Stimulated activated CD4-positive, alpha-beta T cell treated with anti-CD3 and anti-CD28 coated beads, Interleukin-4, amount 100 ng/mL, for 1 hour (primary cell): ENCODE results near the gene ATG2B.

Source experiments
- DNase-seq: peaks from one replicate; pipeline ENCODE4 v3.0.0-alpha.2; 2020

Gene ATG2B

DNA sequence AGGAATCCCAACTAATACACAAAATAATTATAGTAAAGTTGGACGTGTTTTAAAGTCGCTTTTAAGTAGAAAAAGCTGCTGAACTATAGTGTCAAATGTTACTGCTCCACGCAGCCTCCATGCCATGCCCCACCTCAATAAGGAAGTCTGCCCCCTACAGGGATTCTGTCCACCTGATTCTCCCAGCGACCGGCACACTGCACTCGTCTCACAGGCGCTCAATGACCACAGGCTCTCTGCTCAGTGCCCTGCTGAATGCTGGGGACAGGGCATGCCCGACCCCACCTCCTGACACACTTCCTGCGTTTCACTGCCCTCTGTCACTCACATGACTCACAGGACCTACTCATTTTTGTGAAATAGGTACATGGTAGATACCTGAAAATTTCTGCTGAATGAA lies 58.2 kb downstream of the ATG2B start:
- no peak for DNase-seq

- DNase-seq: no peak
Observed at GRCh38 chr14:96303981-96304380, 59.2 kb downstream of the ATG2B start.

DNA sequence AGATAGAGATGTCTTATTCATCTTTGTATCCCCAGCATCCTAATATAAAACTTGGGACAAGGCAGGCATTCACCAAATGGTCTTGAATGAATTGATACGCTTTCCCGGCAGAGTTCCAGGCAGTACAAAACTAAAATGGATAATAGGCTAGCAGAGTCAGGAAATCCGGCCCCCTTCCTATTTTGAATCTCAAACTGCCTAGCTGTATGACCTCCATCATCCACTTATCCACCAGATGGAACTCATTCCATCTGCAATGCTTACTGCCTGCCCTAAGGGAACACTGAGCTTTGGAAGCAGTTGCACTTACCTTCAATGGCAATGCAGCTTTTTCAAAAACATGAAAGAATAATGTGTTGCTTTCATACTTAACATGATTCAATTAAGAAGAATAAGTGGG lies 63.7 kb downstream of the ATG2B start:
- DNase-seq: no peak

- DNase-seq: no peak
Observed at GRCh38 chr14:96297997-96298515, 65.1 kb downstream of the ATG2B start.

- no peak for DNase-seq
Observed at GRCh38 chr14:96297000-96297399, 66.1 kb downstream of the ATG2B start.

DNA sequence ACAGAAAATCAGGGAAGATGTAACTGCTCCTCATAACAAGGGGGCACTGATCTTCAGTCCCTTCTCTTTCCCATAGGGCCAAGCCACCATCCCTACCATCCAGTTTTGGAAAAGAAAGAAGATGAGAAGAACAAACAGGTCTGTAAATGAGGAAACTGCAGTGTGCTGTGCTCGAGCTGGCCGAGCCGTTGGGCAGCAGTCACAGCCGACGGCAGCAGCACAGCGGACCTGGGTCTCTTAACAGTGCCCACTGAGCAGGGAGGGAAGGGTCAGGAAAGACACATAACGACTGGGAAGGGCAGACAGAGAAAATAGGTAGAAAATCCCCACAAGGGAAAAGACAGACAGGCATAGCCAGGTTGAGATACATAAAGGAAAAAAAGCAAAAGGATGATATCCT lies 68.9 kb downstream of the ATG2B start:
- DNase-seq: no peak

DNA sequence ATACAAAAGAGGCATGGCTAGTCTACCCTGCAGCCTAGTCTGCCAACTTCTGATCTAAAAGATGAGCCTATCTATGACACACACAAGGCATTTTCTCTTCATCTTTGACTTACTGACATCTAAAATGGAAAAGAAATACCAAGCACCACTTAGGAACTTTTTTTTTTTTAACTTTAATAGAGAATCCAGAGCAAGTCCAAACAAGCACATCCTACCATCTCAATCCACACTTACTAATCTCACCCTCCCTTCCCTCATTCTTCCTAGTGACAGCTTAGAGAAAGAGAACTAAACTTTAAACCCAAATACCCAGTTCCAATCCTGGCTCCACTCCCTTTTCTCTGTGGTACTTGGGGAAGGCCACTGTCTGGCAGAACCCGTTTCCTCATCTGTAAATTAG lies 75.3 kb downstream of the ATG2B start:
- DNase-seq: no peak

- DNase-seq: no peak
Observed at GRCh38 chr14:96286251-96286650, 76.9 kb downstream of the ATG2B start.

DNA sequence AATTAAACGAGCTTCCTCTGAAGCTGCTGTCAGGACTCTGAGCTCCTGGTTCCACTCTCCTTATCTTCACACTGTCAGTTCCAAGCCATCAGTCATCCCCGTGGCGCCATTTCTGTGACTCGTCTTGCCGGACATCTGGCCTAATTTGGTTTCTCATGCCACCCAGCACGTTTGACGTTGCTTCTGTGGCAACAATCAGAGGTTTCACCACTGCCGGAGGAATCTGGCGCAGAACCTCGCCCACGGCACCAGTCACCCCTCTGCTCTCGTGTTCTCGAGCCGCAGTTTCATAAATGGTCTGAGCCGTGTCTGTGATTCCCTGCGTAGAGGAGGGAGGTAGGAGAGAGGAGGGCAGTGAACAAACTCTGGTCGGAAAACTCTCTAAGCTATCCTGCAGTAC lies 77.5 kb downstream of the ATG2B start:
- DNase-seq: no peak

GRCh38 chr14:96284430-96284829 lies 78.7 kb downstream of the ATG2B start:
- DNase-seq: no peak

DNA sequence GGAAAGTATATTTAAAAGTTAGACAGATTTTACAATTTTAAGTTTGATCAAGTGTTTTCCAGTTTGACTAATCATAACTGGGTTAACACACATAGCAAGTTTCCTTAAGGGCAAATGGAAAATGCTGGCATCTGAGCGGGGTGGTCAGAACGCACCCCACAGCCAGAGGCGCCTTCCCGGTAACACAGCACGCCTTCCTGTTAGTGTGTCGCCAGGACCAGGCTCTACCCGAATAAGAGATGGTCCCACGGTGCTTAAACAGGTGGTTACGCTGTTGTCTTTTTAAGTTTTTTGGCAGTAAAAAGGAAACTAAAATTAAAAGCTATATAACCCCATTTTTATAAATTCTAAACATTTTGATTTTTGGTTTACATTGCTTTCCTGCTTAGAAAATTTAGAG lies 79.1 kb downstream of the ATG2B start:
- no peak for DNase-seq

DNA sequence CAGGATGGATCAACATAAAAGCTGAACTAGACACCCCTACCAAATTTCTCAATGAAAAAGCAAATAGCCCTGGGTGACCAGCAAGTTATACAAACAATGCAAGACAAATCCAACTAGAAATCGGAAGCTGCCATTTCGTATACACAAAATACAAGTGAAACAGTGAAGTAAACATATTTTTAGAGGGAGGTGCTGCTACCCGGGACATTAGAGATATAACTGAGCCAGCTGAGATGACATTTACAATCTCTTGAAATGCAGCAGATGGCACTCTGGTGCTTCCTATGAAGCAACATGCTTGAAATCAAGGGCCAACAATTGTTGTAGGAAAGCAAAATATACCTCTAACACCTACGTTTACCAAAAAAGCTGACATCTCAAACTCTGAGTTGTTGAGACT lies 81.7 kb downstream of the ATG2B start:
- no peak for DNase-seq

GRCh38 chr14:96280104-96280503 lies 83.0 kb downstream of the ATG2B start:
- DNase-seq: no peak

GRCh38 chr14:96279564-96279963 lies 83.6 kb downstream of the ATG2B start:
- DNase-seq: no peak

GRCh38 chr14:96277890-96278289 lies 85.3 kb downstream of the ATG2B start:
- no peak for DNase-seq

DNA sequence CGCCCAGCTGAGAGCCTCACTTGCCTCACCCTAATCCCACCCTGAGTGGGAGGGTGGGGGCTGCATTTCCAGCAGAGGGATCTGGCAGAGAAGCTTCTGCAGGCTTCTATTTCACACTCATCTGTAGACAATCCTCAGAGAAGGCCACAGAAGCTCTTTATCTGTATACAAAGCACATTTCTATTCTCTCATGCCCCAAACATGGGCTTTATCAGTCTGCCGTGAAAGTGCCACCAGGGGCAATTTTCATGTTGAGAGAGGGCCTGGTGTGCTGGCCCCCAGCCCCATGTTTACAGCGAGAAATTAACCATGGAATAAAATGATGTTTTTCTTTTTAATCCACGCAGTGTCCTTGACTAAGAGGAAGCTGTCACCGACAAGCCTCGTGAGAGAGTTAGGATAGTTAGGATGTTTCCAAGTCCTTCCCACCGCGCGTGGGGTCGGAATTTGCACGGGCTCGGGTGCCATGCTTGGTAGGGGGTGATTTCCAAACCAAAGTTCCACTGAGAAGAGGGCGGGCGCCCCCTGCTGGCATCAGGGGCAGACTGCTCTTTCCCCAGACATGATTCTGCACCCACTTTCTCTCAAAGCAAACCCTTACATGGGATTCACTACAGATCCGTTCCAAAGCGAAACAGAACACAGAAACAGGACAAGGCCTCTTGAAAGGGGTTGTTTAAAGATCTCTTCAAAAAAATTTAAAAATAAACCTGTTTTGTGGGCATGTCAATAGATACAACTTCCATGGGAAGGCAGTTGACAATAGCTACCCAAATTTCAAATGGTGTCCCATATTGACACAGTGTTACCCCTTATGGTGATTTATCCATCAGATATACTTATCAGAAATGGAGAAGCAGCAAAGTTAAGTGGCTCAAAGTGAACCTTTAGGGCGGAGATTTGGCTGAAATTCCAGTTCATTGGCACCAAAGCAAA lies 87.7 kb downstream of the ATG2B start:
- peak; percentile 78 for DNase-seq

DNA sequence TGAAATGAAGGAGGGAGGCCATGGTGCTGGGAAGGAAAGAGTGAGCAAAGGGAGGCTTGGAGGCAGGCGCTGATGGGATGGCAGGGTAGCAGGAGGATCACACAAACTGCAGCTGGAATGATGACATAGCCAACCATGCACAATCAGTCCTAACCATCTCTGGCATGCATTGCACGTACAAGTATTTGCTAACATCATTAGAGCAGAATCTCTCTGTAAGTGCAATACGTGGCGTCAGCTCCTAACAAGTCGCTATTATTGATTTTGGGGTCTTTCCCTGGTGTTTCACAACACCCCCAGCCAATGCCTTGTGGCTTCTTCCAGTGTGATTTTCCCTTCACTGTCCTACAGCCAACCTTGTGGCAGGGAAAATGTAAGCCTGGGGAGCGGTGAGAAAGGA lies 88.6 kb downstream of the ATG2B start:
- DNase-seq: no peak

- DNase-seq: no peak
Observed at GRCh38 chr14:96274122-96274521, 89.0 kb downstream of the ATG2B start.

GRCh38 chr14:96273629-96274028 lies 89.5 kb downstream of the ATG2B start:
- no peak for DNase-seq

GRCh38 chr14:96272777-96273473 lies 90.2 kb downstream of the ATG2B start:
- DNase-seq: no peak

- no peak for DNase-seq
Observed at GRCh38 chr14:96271421-96271762, 91.7 kb downstream of the ATG2B start.

- DNase-seq: no peak
Observed at GRCh38 chr14:96270565-96271420, 92.3 kb downstream of the ATG2B start.

- no peak for DNase-seq
Observed at GRCh38 chr14:96269359-96269710, 93.8 kb downstream of the ATG2B start.
